Measurements from ENCODE around the gene DLGAP1. TPM values are rescaled to one million over a fixed set of nuclear protein-coding genes. Genes with fewer than 3 reads are reported as not detected.

Gene DLGAP1
- total and polyA plus RNA-seq, 2 of the 8 experiments (the other 6 are each of a cell fraction or from before 2014, with no cell fraction given), result 11.8 to 16.9 TPM

GRCh38 chr18:4077721-4078120 lies 377.4 kb downstream of the DLGAP1 start (continued):
- no peak for TF ChIP-seq EP300 (IDR thresholded peaks at IDR 0.05; ENCODE audit: borderline replicate concordance in 1 of 2, low read depth in 2 of 2, low read length in 2 of 2)
- no peak for TF ChIP-seq YY1 (IDR thresholded peaks at IDR 0.05; ENCODE audit: low read depth, low read length)
- no peak for TF ChIP-seq GTF2F1 (IDR thresholded peaks at IDR 0.05; ENCODE audit: borderline replicate concordance, low read depth, low read length)
- TF ChIP-seq SIX5 (IDR thresholded peaks at IDR 0.05; ENCODE audit: low read depth, low read length), result no peak
- no peak for TF ChIP-seq RFX5 (IDR thresholded peaks at IDR 0.05; ENCODE audit: borderline replicate concordance, low read depth, low read length)
- TF ChIP-seq KDM5A (IDR thresholded peaks at IDR 0.05; ENCODE audit: low read length), result no peak
- TF ChIP-seq E2F6 (IDR thresholded peaks at IDR 0.05), result no peak
- TF ChIP-seq KDM4A (IDR thresholded peaks at IDR 0.05; ENCODE audit: low read depth, low read length, severe bottlenecking), result no peak
